ENCODE data around the gene LZTR1. TPM values are rescaled to one million over a fixed set of nuclear protein-coding genes. Genes with fewer than 3 reads are reported as not detected.

Gene LZTR1
- total RNA-seq, 2 experiments from 2014 or later, result 48.4 to 51.3 TPM

- H3K4me3 ChIP-seq (ENCODE audit: low read length), result no peak overlapping the region
- peaks cover 80% of the 10 kb centered on the region for H3K36me3 Mint-ChIP-seq (ENCODE audit: low read depth)
- POLR2A ChIA-PET, result interaction anchor here (0.6 kb wide), 1 partner anchor 127 kb away, joined by 3 read pairs; no protein-coding TSS in a partner anchor
- H3K9me3 ChIP-seq (ENCODE audit: control insufficient read depth in 1 of 2, insufficient read depth in 1 of 2, low read length in 2 of 2), result no peaks in the 10 kb centered on the region
- CTCF ChIA-PET, result interaction anchor here (1.0 kb wide), 1 partner anchor 30 kb away, joined by 3 read pairs; no protein-coding TSS in a partner anchor
- TF ChIP-seq CTCF (IDR thresholded peaks at IDR 0.05), result no peak
- peaks cover 40% of the 10 kb centered on the region for H3K36me3 ChIP-seq (ENCODE audit: insufficient read depth, low read length)
- H3K27ac Mint-ChIP-seq, result peak overlapping the region; percentile 52
- H3K27ac ChIP-seq (ENCODE audit: low read depth in 1 of 2, low read length in 2 of 2), result no peak overlapping the region
- DNase-seq (no peak), ATAC-seq (ENCODE audit: poor library complexity) (no peak)
- peaks cover 50% of the 10 kb centered on the region for H3K4me1 ChIP-seq (ENCODE audit: insufficient read depth, low read length)
- intact Hi-C loops (cut with DNase I, micrococcal nuclease), result no loop called here
- peaks cover 69% of the 10 kb centered on the region for H3K4me1 Mint-ChIP-seq (ENCODE audit: low read depth)
- no peak overlapping the region for H3K4me3 Mint-ChIP-seq
- no peaks in the 10 kb centered on the region for H3K27me3 ChIP-seq (ENCODE audit: control insufficient read depth in 1 of 2, insufficient read depth in 2 of 2, low read length in 2 of 2)
- no peaks in the 10 kb centered on the region for H3K9me3 Mint-ChIP-seq
- no peaks in the 10 kb centered on the region for H3K27me3 Mint-ChIP-seq
These were observed 35.8 kb upstream of the LZTR1 start for GRCh38 chr22:20946080-20946986.

- H3K27ac Mint-ChIP-seq, result no peak overlapping the region
- no peaks in the 10 kb centered on the region for H3K27me3 Mint-ChIP-seq
- intact Hi-C loops (cut with DNase I, micrococcal nuclease), result no loop called here
- Histone ChIP-seq H3K9me3 (ENCODE audit: control insufficient read depth in 1 of 2, insufficient read depth in 1 of 2, low read length in 2 of 2) (no peaks in the 10 kb centered on the region), H3K4me1 (ENCODE audit: insufficient read depth, low read length) (peaks cover 46% of the 10 kb centered on the region), H3K27ac (ENCODE audit: low read depth in 1 of 2, low read length in 2 of 2) (no peak overlapping the region), H3K36me3 (ENCODE audit: insufficient read depth, low read length) (peaks cover 45% of the 10 kb centered on the region), H3K4me3 (ENCODE audit: low read length) (no peak overlapping the region), H3K27me3 (ENCODE audit: control insufficient read depth in 1 of 2, insufficient read depth in 2 of 2, low read length in 2 of 2) (no peaks in the 10 kb centered on the region)
- ChIA-PET CTCF (interaction anchor here (1.0 kb wide), 1 partner anchor 30 kb away, joined by 3 read pairs; no protein-coding TSS in a partner anchor), POLR2A (no interaction called here)
- peaks cover 64% of the 10 kb centered on the region for H3K4me1 Mint-ChIP-seq (ENCODE audit: low read depth)
- DNase-seq (no peak), ATAC-seq (ENCODE audit: poor library complexity) (no peak)
- TF ChIP-seq CTCF (IDR thresholded peaks at IDR 0.05), result no peak
- H3K36me3 Mint-ChIP-seq (ENCODE audit: low read depth), result peaks cover 83% of the 10 kb centered on the region
- H3K9me3 Mint-ChIP-seq, result no peaks in the 10 kb centered on the region
- no peak overlapping the region for H3K4me3 Mint-ChIP-seq
These were observed 35.1 kb upstream of the LZTR1 start for GRCh38 chr22:20946991-20947390.

- Histone ChIP-seq H3K4me1 (ENCODE audit: insufficient read depth, low read length) (peaks cover 39% of the 10 kb centered on the region), H3K27ac (ENCODE audit: low read depth in 1 of 2, low read length in 2 of 2) (no peak overlapping the region), H3K9me3 (ENCODE audit: control insufficient read depth in 1 of 2, insufficient read depth in 1 of 2, low read length in 2 of 2) (no peaks in the 10 kb centered on the region), H3K36me3 (ENCODE audit: insufficient read depth, low read length) (peaks cover 52% of the 10 kb centered on the region), H3K4me3 (ENCODE audit: low read length) (no peak overlapping the region), H3K27me3 (ENCODE audit: control insufficient read depth in 1 of 2, insufficient read depth in 2 of 2, low read length in 2 of 2) (no peaks in the 10 kb centered on the region)
- ATAC-seq (ENCODE audit: poor library complexity), result no peak
- Mint-ChIP-seq H3K4me3 (no peak overlapping the region), H3K27me3 (no peaks in the 10 kb centered on the region), H3K4me1 (ENCODE audit: low read depth) (peaks cover 49% of the 10 kb centered on the region), H3K36me3 (ENCODE audit: low read depth) (peaks cover 81% of the 10 kb centered on the region), H3K9me3 (no peaks in the 10 kb centered on the region), H3K27ac (peak overlapping the region; percentile 59)
- intact Hi-C loops (cut with DNase I, micrococcal nuclease), result no loop called here
- ChIA-PET CTCF (interaction anchor here (0.5 kb wide), 1 partner anchor 25 kb away, joined by 3 read pairs; no protein-coding TSS in a partner anchor), POLR2A (no interaction called here)
- TF ChIP-seq CTCF (IDR thresholded peaks at IDR 0.05), result no peak
- DNase-seq, result no peak
These were observed 33.6 kb upstream of the LZTR1 start for GRCh38 chr22:20948450-20948849.

All from CD4-positive, alpha-beta T cell (primary cell).